ENCODE measurements around the gene TEX51. TPM values are rescaled to one million over a fixed set of nuclear protein-coding genes. Genes with fewer than 3 reads are reported as not detected.

The TEX51 gene
- polyA plus RNA-seq, 1 donor from 2014 or later: not detected

- no peak overlapping the region for H3K4me2 ChIP-seq (ENCODE audit: low read length)
- no peaks in the 10 kb centered on the region for H3K36me3 ChIP-seq (ENCODE audit: insufficient read depth, low read length)
- H3K27ac ChIP-seq (ENCODE audit: low read length): no peak overlapping the region
- H3F3A ChIP-seq (ENCODE audit: insufficient read depth, low read length, poor library complexity, severe bottlenecking): no peaks in the 10 kb centered on the region
- H4K20me1 ChIP-seq (ENCODE audit: insufficient read depth): no peaks in the 10 kb centered on the region
- no peak overlapping the region for H3K9ac ChIP-seq (ENCODE audit: low read length)
- no peak overlapping the region for H3K4me3 ChIP-seq (ENCODE audit: low read length)
- H2AFZ ChIP-seq (ENCODE audit: low read depth, low read length): no peak overlapping the region
- H3K9me2 ChIP-seq (ENCODE audit: insufficient read depth, low read length): no peaks in the 10 kb centered on the region
- no peaks in the 10 kb centered on the region for H3K27me3 ChIP-seq (ENCODE audit: insufficient read depth, low read depth, low read length)
- no peaks in the 10 kb centered on the region for H3K79me2 ChIP-seq (replicated peaks; ENCODE audit: insufficient read depth, low read length)
- TF ChIP-seq TAF1 (IDR thresholded peaks at IDR 0.05; ENCODE audit: low read depth) (no peak), EZH2 (IDR thresholded peaks at IDR 0.05; ENCODE audit: borderline replicate concordance, insufficient read depth, low read length, poor library complexity, severe bottlenecking) (no peak), REST (IDR thresholded peaks at IDR 0.05; ENCODE audit: borderline replicate concordance) (no peak), MXI1 (conservative IDR thresholded peaks at IDR 0.05; ENCODE audit: poor library complexity, severe bottlenecking) (no peak), POLR2AphosphoS5 (IDR thresholded peaks at IDR 0.05) (no peak), CTCF (IDR thresholded peaks at IDR 0.05; ENCODE audit: poor library complexity, severe bottlenecking) (no peak), RAD21 (conservative IDR thresholded peaks at IDR 0.05) (no peak), SMC3 (conservative IDR thresholded peaks at IDR 0.05; ENCODE audit: poor library complexity) (no peak), EP300 (conservative IDR thresholded peaks at IDR 0.05; ENCODE audit: poor library complexity, severe bottlenecking) (no peak)
- no peaks in the 10 kb centered on the region for H3K9me3 ChIP-seq (ENCODE audit: low read length)
These were observed 3.6 kb downstream of the TEX51 start for GRCh38 chr2:126902152-126902835.

GRCh38 chr2:126902859-126903258 is 4.2 kb downstream of the TEX51 start:
- H3K27me3 ChIP-seq (ENCODE audit: insufficient read depth, low read depth, low read length): no peaks in the 10 kb centered on the region
- H3K36me3 ChIP-seq (ENCODE audit: insufficient read depth, low read length): no peaks in the 10 kb centered on the region
- H3K79me2 ChIP-seq (replicated peaks; ENCODE audit: insufficient read depth, low read length): no peaks in the 10 kb centered on the region
- H4K20me1 ChIP-seq (ENCODE audit: insufficient read depth): no peaks in the 10 kb centered on the region
- no peak overlapping the region for H3K4me2 ChIP-seq (ENCODE audit: low read length)
- no peak for TF ChIP-seq TAF1 (IDR thresholded peaks at IDR 0.05; ENCODE audit: low read depth)
- no peak for TF ChIP-seq CTCF (IDR thresholded peaks at IDR 0.05; ENCODE audit: poor library complexity, severe bottlenecking)
- no peak for TF ChIP-seq MXI1 (conservative IDR thresholded peaks at IDR 0.05; ENCODE audit: poor library complexity, severe bottlenecking)
- no peak for TF ChIP-seq POLR2AphosphoS5 (IDR thresholded peaks at IDR 0.05)
- no peak for TF ChIP-seq EZH2 (IDR thresholded peaks at IDR 0.05; ENCODE audit: borderline replicate concordance, insufficient read depth, low read length, poor library complexity, severe bottlenecking)
- TF ChIP-seq SMC3 (conservative IDR thresholded peaks at IDR 0.05; ENCODE audit: poor library complexity): no peak
- TF ChIP-seq REST (IDR thresholded peaks at IDR 0.05; ENCODE audit: borderline replicate concordance): no peak
- TF ChIP-seq RAD21 (conservative IDR thresholded peaks at IDR 0.05): no peak
- TF ChIP-seq EP300 (conservative IDR thresholded peaks at IDR 0.05; ENCODE audit: poor library complexity, severe bottlenecking): no peak
- H3F3A ChIP-seq (ENCODE audit: insufficient read depth, low read length, poor library complexity, severe bottlenecking): no peaks in the 10 kb centered on the region
- H3K9me2 ChIP-seq (ENCODE audit: insufficient read depth, low read length): no peaks in the 10 kb centered on the region
- no peak overlapping the region for H3K27ac ChIP-seq (ENCODE audit: low read length)
- H3K9me3 ChIP-seq (ENCODE audit: low read length): no peaks in the 10 kb centered on the region
- no peak overlapping the region for H2AFZ ChIP-seq (ENCODE audit: low read depth, low read length)
- H3K4me3 ChIP-seq (ENCODE audit: low read length): no peak overlapping the region
- H3K9ac ChIP-seq (ENCODE audit: low read length): no peak overlapping the region
